Panc1 (cell line): ENCODE measurements around the gene LTBP2. TPM values are rescaled to one million over a fixed set of nuclear protein-coding genes. Genes with fewer than 3 reads are reported as not detected.

Source experiments
- ATAC-seq: fragments of 200-7000 bp; cut with Tn5 transposase; 2 replicates; pipeline ENCODE4 v1.9.1; 2020; ENCODE audit warnings: mild to moderate bottlenecking, moderate library complexity
- BruUV-seq: library from RNA; stranded (reverse); fragments of 400-500 nt; replicated peaks from 2 replicates; lab custom pipeline; 2021; lab: Mats Ljungman, UMichigan
- CTCF ChIA-PET: fragments of 300-600 bp; sonication (Branson Sonifier 250); formaldehyde crosslinking; loops from one replicate; lab custom pipeline; 2022; ENCODE audit warnings: antibody characterized with exemption; lab: Charles Lee
- POLR2A ChIA-PET: fragments of 300-600 bp; sonication (Branson Sonifier 250); formaldehyde crosslinking; loops from one replicate; lab custom pipeline; 2022; ENCODE audit warnings: antibody characterized with exemption; lab: Charles Lee
- DNase-seq: peaks from one replicate; pipeline ENCODE4 v3.0.0-alpha.2; 2010; ENCODE audit warnings: low read depth, low spot score
- H3K27ac ChIP-seq: 2 replicates; pipeline ENCODE4 v1.5.1; 2011; ENCODE audit warnings: mild to moderate bottlenecking, low read length, inconsistent platforms
- H3K27me3 ChIP-seq: fragments of 200-500 bp; sonication (Bioruptor generic); 2 replicates; pipeline ENCODE4 v1.6.0; 2014; ENCODE audit warnings: low read length, inconsistent platforms; ENCODE audit not compliant: control insufficient read depth, insufficient read depth
- H3K36me3 ChIP-seq: fragments of 200-500 bp; sonication (Bioruptor generic); 2 replicates; pipeline ENCODE4 v1.5.1; 2014; ENCODE audit warnings: inconsistent platforms, mild to moderate bottlenecking, low read length, moderate library complexity; ENCODE audit not compliant: control insufficient read depth, insufficient read depth
- H3K4me1 ChIP-seq: 2 replicates; pipeline ENCODE4 v1.5.1; 2011; ENCODE audit warnings: inconsistent platforms, mild to moderate bottlenecking, low read length, moderate library complexity; ENCODE audit not compliant: control insufficient read depth, insufficient read depth
- H3K4me3 ChIP-seq, 2 experiments: 2 replicates each; pipeline ENCODE4 v1.5.1; 2011 to 2012; ENCODE audit warnings: low read depth in 2 of 2, low read length in 2 of 2, mild to moderate bottlenecking in 2 of 2, inconsistent platforms in 1 of 2, moderate library complexity in 1 of 2
- H3K9me3 ChIP-seq: fragments of 200-500 bp; sonication (Bioruptor generic); 2 replicates; pipeline ENCODE4 v1.5.1; 2014; ENCODE audit warnings: low read depth, mild to moderate bottlenecking, inconsistent platforms, low read length, moderate library complexity; ENCODE audit not compliant: control insufficient read depth, insufficient read depth
- CTCF ChIP-seq: fragments of 450-650 bp; IDR thresholded peaks from 2 replicates; pipeline ENCODE4 v1.5.1; 2017; ENCODE audit warnings: mild to moderate bottlenecking
- POLR2AphosphoS5 ChIP-seq: IDR thresholded peaks from 2 replicates; pipeline ENCODE4 v1.6.1; 2012; ENCODE audit warnings: mild to moderate bottlenecking, low read depth, low read length, moderate library complexity
- SIN3A ChIP-seq: IDR thresholded peaks from 2 replicates; pipeline ENCODE4 v1.6.1; 2012; ENCODE audit warnings: low read depth, mild to moderate bottlenecking, low read length, moderate library complexity, borderline replicate concordance; ENCODE audit not compliant: insufficient read depth
- TCF7L2 ChIP-seq: IDR thresholded peaks from 2 replicates; pipeline ENCODE4 v1.6.1; 2011; ENCODE audit warnings: mild to moderate bottlenecking, low read depth, low read length, inconsistent platforms
- in situ Hi-C: cut with HindIII; loops from 2 replicates; pipeline ENCODE4 v1.10.0; 2016; ENCODE audit warnings: low sequenced_read_pairs, low pct_unique_long_range_greater_than_20kb
- intact Hi-C: fragments of 100-400 bp; cut with micrococcal nuclease; formaldehyde crosslinking; loops from one replicate; pipeline ENCODE4 v1.10.0; 2022; ENCODE audit not compliant: unreplicated experiment
- total RNA-seq: library from RNA; stranded (reverse); gene quantifications from one replicate; pipeline ENCODE4 v1.2.1, GENCODE V29; 2021; ENCODE audit not compliant: unreplicated experiment
- TF ChIP-seq, protein P1 (sequence below), 2 experiments: IDR thresholded peaks; 2 replicates each; pipeline ENCODE4 v1.6.1; 2011 to 2012; ENCODE audit warnings: low read depth in 2 of 2, control low read depth in 1 of 2, low read length in 1 of 2, mild to moderate bottlenecking in 1 of 2, moderate library complexity in 1 of 2; ENCODE audit not compliant: insufficient read depth in 1 of 2

The LTBP2 gene
- total RNA-seq, 1 experiment from 2014 or later = 69.8 TPM

DNA sequence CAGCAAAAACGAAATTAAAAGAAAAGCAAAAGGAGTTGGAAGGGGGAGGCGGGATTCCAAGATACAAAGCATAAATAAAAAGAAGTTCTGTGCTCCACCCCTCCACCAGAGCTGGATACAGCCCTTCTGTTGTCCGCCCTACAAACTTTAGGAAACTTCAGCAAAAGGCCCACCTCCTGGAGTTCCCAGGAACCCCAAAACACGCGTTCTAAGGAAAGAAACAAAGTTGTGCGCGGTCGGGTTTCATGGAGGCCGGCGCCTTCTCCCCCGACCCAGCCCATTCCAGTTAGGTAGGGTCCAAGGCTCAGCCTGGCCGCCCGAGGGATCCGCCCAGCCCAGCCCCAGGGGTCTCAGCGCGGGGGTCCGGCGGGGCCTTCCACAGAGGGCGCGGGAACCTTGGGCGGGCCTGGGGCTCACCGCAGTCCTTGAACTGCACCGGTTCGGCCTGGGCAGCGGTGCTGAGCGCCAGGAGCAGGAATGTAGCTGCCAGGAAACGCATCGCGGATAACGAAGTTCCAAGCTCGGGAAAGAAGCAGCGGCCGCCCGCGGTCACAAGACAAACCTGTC, 119.2 kb downstream of the LTBP2 start, which contains the start of gene NPC2:
Gene NPC2, minus strand, starts transcription at position 530 of the 567 bp plus-strand sequence. Its CDS starts 31 bp downstream, at position 499.
- H3K9me3 ChIP-seq = no peaks in the 10 kb centered on the region
- in situ Hi-C loops = no loop called here
- DNase-seq (no peak), ATAC-seq (peak; percentile 26)
- H3K4me3 ChIP-seq = peak within 1 kb of the TSS; percentile 87 to 91
- ChIA-PET POLR2A (interaction anchor here (0.6 to 0.8 kb wide), 2 partner anchors 27 to 1158 kb away, joined by 4 to 13 read pairs; no protein-coding TSS in a partner anchor), CTCF (no interaction called here)
- TF ChIP-seq, protein P1, sequence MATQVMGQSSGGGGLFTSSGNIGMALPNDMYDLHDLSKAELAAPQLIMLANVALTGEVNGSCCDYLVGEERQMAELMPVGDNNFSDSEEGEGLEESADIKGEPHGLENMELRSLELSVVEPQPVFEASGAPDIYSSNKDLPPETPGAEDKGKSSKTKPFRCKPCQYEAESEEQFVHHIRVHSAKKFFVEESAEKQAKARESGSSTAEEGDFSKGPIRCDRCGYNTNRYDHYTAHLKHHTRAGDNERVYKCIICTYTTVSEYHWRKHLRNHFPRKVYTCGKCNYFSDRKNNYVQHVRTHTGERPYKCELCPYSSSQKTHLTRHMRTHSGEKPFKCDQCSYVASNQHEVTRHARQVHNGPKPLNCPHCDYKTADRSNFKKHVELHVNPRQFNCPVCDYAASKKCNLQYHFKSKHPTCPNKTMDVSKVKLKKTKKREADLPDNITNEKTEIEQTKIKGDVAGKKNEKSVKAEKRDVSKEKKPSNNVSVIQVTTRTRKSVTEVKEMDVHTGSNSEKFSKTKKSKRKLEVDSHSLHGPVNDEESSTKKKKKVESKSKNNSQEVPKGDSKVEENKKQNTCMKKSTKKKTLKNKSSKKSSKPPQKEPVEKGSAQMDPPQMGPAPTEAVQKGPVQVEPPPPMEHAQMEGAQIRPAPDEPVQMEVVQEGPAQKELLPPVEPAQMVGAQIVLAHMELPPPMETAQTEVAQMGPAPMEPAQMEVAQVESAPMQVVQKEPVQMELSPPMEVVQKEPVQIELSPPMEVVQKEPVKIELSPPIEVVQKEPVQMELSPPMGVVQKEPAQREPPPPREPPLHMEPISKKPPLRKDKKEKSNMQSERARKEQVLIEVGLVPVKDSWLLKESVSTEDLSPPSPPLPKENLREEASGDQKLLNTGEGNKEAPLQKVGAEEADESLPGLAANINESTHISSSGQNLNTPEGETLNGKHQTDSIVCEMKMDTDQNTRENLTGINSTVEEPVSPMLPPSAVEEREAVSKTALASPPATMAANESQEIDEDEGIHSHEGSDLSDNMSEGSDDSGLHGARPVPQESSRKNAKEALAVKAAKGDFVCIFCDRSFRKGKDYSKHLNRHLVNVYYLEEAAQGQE (IDR thresholded peaks at IDR 0.05; ENCODE audit: insufficient read depth in 1 of 2, low read depth in 2 of 2, low read length in 1 of 2) = no peak
- TF ChIP-seq TCF7L2 (no peak), POLR2AphosphoS5 (no peak), SIN3A (no peak), CTCF (no peak)
- peaks cover 9% of the 10 kb centered on the region for H3K4me1 ChIP-seq
- BruUV-seq = no TSS peak
- H3K36me3 ChIP-seq = peaks cover 3% of the 10 kb centered on the region; the same call in 1 of the 2 replicates
- H3K27ac ChIP-seq = peak within 1 kb of the TSS; percentile 85
- no peaks in the 10 kb centered on the region for H3K27me3 ChIP-seq
- intact Hi-C loops = no loop called here

GRCh38 chr14:74491956-74492775, 119.9 kb downstream of the LTBP2 start:
- Histone ChIP-seq H3K27ac (peak overlapping the region; percentile 74), H3K36me3 (peaks cover 3% of the 10 kb centered on the region; the same call in 1 of the 2 replicates), H3K9me3 (no peaks in the 10 kb centered on the region), H3K4me3 (peak overlapping the region; percentile 87 to 91), H3K4me1 (peaks cover 9% of the 10 kb centered on the region), H3K27me3 (no peaks in the 10 kb centered on the region)
- TF ChIP-seq SIN3A (no peak), POLR2AphosphoS5 (no peak), CTCF (peak; percentile 54), TCF7L2 (no peak)
- in situ Hi-C loops (no loop called here), intact Hi-C loops (no loop called here)
- ATAC-seq (no peak), DNase-seq (no peak)
- BruUV-seq = TSS peak; percentile 79
- ChIA-PET CTCF (no interaction called here), POLR2A (interaction anchor here (0.6 kb wide), 1 partner anchor 208 kb away, joined by 3 read pairs; no protein-coding TSS in a partner anchor)
